ENCODE results near the gene C2CD4A.
A peak's percentile ranks its signal among the peaks of the same experiment; 100 is the strongest.

Gene C2CD4A

GRCh38 chr15:62115847-62116246 lies 49.1 kb downstream of the C2CD4A start:
- Histone ChIP-seq H2AFZ (ENCODE audit: low read length) (no peak overlapping the region), H3K4me1 (ENCODE audit: insufficient read depth, low read length, poor library complexity, severe bottlenecking) (peaks cover 6% of the 10 kb centered on the region), H3K9ac (ENCODE audit: low read depth, low read length, poor library complexity, severe bottlenecking) (no peak overlapping the region), H3K9me3 (ENCODE audit: insufficient read depth, low read depth, low read length) (no peaks in the 10 kb centered on the region), H3F3A (ENCODE audit: low read depth) (no peaks in the 10 kb centered on the region), H3K36me3 (ENCODE audit: insufficient read depth, low read length) (no peaks in the 10 kb centered on the region), H4K20me1 (ENCODE audit: insufficient read depth, low read length, poor library complexity, severe bottlenecking) (no peaks in the 10 kb centered on the region), H3K79me2 (ENCODE audit: insufficient read depth, low read length) (no peaks in the 10 kb centered on the region), H3K4me2 (ENCODE audit: low read depth, low read length, poor library complexity, severe bottlenecking) (no peak overlapping the region), H3K9me2 (replicated peaks; ENCODE audit: low read depth, low read length) (no peaks in the 10 kb centered on the region), H3K4me3 (ENCODE audit: low read length, poor library complexity, severe bottlenecking) (no peak overlapping the region), H3K27me3 (ENCODE audit: insufficient read depth, low read length, poor library complexity, severe bottlenecking) (no peaks in the 10 kb centered on the region)
- TF ChIP-seq EZH2phosphoT487 (IDR thresholded peaks at IDR 0.05; ENCODE audit: borderline replicate concordance): no peak
- TF ChIP-seq, protein P1, sequence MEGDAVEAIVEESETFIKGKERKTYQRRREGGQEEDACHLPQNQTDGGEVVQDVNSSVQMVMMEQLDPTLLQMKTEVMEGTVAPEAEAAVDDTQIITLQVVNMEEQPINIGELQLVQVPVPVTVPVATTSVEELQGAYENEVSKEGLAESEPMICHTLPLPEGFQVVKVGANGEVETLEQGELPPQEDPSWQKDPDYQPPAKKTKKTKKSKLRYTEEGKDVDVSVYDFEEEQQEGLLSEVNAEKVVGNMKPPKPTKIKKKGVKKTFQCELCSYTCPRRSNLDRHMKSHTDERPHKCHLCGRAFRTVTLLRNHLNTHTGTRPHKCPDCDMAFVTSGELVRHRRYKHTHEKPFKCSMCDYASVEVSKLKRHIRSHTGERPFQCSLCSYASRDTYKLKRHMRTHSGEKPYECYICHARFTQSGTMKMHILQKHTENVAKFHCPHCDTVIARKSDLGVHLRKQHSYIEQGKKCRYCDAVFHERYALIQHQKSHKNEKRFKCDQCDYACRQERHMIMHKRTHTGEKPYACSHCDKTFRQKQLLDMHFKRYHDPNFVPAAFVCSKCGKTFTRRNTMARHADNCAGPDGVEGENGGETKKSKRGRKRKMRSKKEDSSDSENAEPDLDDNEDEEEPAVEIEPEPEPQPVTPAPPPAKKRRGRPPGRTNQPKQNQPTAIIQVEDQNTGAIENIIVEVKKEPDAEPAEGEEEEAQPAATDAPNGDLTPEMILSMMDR (conservative IDR thresholded peaks at IDR 0.05; ENCODE audit: low read length): no peak

GRCh38 chr15:62118520-62119226 lies 51.9 kb downstream of the C2CD4A start:
- Histone ChIP-seq H3K36me3 (ENCODE audit: insufficient read depth, low read length) (no peaks in the 10 kb centered on the region), H3F3A (ENCODE audit: low read depth) (no peaks in the 10 kb centered on the region), H3K27me3 (ENCODE audit: insufficient read depth, low read length, poor library complexity, severe bottlenecking) (no peaks in the 10 kb centered on the region), H3K79me2 (ENCODE audit: insufficient read depth, low read length) (no peaks in the 10 kb centered on the region), H3K4me1 (ENCODE audit: insufficient read depth, low read length, poor library complexity, severe bottlenecking) (peaks cover 6% of the 10 kb centered on the region), H2AFZ (ENCODE audit: low read length) (peak overlapping the region; percentile 94), H4K20me1 (ENCODE audit: insufficient read depth, low read length, poor library complexity, severe bottlenecking) (no peaks in the 10 kb centered on the region), H3K9me2 (replicated peaks; ENCODE audit: low read depth, low read length) (no peaks in the 10 kb centered on the region), H3K4me2 (ENCODE audit: low read depth, low read length, poor library complexity, severe bottlenecking) (no peak overlapping the region), H3K9me3 (ENCODE audit: insufficient read depth, low read depth, low read length) (no peaks in the 10 kb centered on the region), H3K9ac (ENCODE audit: low read depth, low read length, poor library complexity, severe bottlenecking) (no peak overlapping the region), H3K4me3 (ENCODE audit: low read length, poor library complexity, severe bottlenecking) (no peak overlapping the region)
- no peak for TF ChIP-seq EZH2phosphoT487 (IDR thresholded peaks at IDR 0.05; ENCODE audit: borderline replicate concordance)
- TF ChIP-seq, protein P1 (conservative IDR thresholded peaks at IDR 0.05; ENCODE audit: low read length): no peak

GRCh38 chr15:62119227-62119864 lies 52.6 kb downstream of the C2CD4A start:
- Histone ChIP-seq H3K4me3 (ENCODE audit: low read length, poor library complexity, severe bottlenecking) (no peak overlapping the region), H2AFZ (ENCODE audit: low read length) (peak overlapping the region; percentile 94), H3K9me3 (ENCODE audit: insufficient read depth, low read depth, low read length) (no peaks in the 10 kb centered on the region), H3K79me2 (ENCODE audit: insufficient read depth, low read length) (no peaks in the 10 kb centered on the region), H3K27me3 (ENCODE audit: insufficient read depth, low read length, poor library complexity, severe bottlenecking) (no peaks in the 10 kb centered on the region), H3K4me1 (ENCODE audit: insufficient read depth, low read length, poor library complexity, severe bottlenecking) (peaks cover 12% of the 10 kb centered on the region), H3K36me3 (ENCODE audit: insufficient read depth, low read length) (no peaks in the 10 kb centered on the region), H4K20me1 (ENCODE audit: insufficient read depth, low read length, poor library complexity, severe bottlenecking) (no peaks in the 10 kb centered on the region), H3K9me2 (replicated peaks; ENCODE audit: low read depth, low read length) (no peaks in the 10 kb centered on the region), H3F3A (ENCODE audit: low read depth) (no peaks in the 10 kb centered on the region), H3K4me2 (ENCODE audit: low read depth, low read length, poor library complexity, severe bottlenecking) (no peak overlapping the region), H3K9ac (ENCODE audit: low read depth, low read length, poor library complexity, severe bottlenecking) (no peak overlapping the region)
- TF ChIP-seq, protein P1 (conservative IDR thresholded peaks at IDR 0.05; ENCODE audit: low read length): no peak
- TF ChIP-seq EZH2phosphoT487 (IDR thresholded peaks at IDR 0.05; ENCODE audit: borderline replicate concordance): no peak

All from Loucy (cell line).